ENCODE measurements around the gene SYNPO2L.
"Not testable (repeated sequence)": the region's sequence is repeated elsewhere in the genome, so short reads cannot be mapped to it uniquely, and the experiment has no call there.

SYNPO2L gene, protein sequence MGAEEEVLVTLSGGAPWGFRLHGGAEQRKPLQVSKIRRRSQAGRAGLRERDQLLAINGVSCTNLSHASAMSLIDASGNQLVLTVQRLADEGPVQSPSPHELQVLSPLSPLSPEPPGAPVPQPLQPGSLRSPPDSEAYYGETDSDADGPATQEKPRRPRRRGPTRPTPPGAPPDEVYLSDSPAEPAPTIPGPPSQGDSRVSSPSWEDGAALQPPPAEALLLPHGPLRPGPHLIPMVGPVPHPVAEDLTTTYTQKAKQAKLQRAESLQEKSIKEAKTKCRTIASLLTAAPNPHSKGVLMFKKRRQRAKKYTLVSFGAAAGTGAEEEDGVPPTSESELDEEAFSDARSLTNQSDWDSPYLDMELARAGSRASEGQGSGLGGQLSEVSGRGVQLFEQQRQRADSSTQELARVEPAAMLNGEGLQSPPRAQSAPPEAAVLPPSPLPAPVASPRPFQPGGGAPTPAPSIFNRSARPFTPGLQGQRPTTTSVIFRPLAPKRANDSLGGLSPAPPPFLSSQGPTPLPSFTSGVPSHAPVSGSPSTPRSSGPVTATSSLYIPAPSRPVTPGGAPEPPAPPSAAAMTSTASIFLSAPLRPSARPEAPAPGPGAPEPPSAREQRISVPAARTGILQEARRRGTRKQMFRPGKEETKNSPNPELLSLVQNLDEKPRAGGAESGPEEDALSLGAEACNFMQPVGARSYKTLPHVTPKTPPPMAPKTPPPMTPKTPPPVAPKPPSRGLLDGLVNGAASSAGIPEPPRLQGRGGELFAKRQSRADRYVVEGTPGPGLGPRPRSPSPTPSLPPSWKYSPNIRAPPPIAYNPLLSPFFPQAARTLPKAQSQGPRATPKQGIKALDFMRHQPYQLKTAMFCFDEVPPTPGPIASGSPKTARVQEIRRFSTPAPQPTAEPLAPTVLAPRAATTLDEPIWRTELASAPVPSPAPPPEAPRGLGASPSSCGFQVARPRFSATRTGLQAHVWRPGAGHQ

DNA sequence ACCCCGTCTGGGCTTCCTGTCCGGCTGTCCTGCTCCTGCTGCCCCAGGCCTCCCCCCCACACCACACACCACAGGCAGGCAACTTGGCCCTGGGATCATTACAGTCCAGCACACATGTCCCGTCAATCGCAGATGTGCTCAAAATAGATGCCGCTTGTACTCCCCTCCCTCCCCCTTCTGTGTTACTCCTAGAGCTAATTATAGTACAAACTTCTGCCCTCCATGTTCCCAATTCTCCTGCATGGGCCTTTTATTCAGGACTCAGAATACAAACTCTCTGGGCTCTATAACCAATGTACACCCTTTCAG, at the start of gene SYNPO2L:
Gene SYNPO2L, minus strand, starts transcription at position 40 of the 309 bp plus-strand sequence. CDS start 107 bp downstream, outside the sequence.
- DNase-seq = no peak

DNA sequence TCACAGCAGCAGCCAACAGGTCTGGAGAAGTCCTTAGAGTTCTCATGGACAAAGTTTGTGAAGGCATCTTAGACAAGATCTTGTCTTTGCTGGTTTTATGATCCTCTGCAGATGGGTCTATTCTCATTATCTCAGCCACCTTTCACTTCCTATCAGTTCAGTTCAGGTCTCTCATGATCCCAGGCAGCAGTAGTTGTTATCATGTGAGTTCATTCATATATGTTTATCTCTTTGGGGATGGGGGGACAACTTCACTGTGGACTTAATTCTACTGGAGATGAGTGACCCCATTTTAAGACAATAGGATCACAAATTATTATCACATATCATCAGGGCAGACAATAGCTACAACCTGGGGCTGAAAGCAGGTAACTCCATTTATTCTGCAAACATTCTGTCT, 48.1 kb upstream of the SYNPO2L start:
- not testable (repeated sequence) for DNase-seq

DNA sequence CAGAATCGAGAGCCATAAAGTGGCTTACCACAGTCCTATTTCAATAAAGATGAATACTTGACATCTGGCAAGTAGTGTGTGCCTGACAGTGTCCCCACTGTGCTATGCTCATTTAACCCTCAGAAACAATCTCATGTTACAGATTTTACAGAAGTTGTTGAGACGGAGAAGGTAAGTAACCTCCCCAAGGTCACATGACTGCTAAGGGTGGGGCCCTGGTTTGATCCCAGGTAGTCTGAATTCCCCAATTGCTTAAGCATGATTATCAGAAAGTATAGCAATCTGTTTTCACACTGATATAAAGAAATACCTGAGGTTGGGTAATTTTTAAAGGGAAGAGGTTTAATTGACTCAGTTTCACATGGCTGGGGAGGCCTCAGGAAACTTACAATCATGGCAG, 43.0 kb upstream of the SYNPO2L start:
- DNase-seq = not testable (repeated sequence)

DNA sequence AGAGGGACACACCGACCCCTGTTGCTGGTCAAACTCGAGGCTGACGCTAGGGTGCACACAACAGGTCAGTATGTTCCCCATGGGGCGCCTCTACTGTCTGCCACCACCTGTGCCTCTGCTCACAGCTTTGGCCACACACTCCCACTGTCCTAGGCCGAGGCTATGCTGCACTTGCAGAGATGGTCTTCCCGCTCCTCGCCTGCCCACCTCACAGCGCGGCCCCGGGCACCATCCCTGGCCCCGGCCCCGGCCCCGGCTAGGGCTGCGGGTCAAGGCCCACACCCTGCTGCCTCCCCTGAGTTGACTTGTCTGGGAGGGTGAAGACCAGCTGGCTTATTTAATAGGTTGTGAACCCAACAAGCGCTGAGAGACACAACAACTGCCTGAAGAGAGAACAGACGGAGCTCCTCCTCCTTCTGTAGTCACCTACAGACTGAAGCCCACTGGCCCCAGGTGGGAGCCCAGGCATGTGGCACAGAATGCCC, 41.9 kb upstream of the SYNPO2L start, which contains the start of gene AGAP5:
Gene AGAP5, minus strand, starts transcription at position 435 of the 485 bp plus-strand sequence. Its CDS starts 354 bp downstream, at position 81.
- DNase-seq = not testable (repeated sequence)

DNA sequence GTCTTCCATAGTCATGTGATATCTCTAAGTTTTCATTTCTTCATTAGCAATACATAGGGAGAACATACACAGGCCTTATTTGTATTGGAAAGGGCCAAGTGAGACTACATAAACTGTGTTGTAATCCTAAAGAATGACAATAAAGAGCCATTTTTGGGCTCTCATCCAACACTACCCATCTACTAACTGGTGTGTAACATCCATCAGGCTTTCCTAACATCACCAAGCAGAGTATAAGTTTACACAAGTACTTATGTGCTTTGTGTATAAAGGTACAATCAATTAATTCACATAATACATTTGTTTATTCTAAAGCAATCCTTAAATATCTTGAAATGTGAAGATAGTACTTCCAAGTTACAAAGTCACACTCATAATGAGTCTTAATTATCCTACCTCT, 39.5 kb upstream of the SYNPO2L start:
- not testable (repeated sequence) for DNase-seq

DNA sequence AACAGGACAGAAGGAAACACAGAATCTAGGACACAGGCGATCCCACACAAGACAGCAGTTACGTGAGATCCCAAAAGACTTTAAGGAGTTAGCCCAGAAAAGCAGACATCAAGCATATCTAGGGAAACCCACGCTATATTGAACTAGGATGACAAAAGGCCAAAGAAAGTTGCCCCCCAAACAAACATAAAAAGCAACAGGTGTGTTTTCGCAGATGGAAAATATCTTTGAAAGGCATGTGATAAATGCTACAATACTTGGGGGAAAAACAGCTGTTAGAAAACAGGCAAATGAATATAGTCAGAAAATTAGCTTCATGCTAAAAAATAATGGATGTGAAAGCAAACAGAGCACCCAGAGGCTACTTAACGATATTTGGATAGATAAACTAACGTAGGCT, 34.9 kb upstream of the SYNPO2L start:
- DNase-seq = not testable (repeated sequence)

DNA sequence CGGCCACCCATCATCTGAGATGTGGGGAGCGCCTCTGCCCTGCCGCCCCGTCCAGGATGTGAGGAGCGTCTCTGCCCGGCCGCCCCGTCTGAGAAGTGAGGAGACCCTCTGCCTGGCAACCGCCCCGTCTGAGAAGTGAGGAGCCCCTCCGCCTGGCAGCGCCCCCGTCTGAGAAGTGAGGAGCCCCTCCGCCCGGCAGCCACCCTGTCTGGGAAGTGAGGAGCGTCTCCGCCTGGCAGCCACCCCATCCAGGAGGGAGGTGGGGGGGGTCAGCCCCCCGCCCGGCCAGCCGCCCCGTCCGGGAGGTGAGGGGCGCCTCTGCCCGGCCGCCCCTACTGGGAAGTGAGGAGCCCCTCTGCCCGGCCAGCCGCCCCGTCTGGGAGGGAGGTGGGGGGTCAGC, 33.8 kb upstream of the SYNPO2L start:
- not testable (repeated sequence) for DNase-seq

DNA sequence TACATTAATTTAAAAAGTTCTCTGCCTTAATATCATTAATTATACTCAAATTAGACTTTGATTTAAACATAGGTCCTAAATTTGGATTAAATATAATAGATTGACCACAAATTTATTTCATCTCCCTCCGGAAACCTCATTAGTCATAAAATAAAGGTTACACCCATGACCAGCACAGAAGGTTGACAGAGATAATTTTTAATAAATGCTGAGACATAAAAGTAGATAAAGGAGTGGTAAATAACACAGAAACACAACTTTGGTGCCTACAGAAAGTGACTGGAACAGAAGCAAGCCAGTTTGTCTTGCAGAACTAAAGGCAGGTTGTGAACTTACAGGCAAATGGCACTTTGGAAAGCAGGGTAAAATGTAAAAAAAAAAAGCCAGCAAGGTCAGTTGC, 31.8 kb upstream of the SYNPO2L start:
- DNase-seq = not testable (repeated sequence)

DNA sequence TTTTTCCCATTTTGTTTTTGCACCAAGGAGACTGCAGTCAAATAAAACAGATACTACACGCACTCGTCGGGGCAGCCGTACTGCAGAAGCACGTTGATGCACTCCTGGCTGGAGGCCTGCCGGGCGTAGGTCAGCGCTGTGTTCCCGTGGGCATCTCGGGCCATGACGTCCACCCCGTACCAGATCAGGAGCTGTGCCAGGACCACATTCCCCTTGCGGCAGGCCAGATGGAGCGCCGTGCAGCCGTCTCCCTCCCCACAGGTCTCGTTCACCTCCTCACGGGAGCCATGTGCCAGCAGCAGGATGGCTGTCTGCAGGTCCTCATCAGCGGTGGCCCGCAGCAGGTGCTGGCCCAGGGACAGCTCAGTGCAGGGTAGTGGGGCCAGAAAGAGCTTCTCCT, 18.7 kb upstream of the SYNPO2L start:
- DNase-seq = not testable (repeated sequence)

DNA sequence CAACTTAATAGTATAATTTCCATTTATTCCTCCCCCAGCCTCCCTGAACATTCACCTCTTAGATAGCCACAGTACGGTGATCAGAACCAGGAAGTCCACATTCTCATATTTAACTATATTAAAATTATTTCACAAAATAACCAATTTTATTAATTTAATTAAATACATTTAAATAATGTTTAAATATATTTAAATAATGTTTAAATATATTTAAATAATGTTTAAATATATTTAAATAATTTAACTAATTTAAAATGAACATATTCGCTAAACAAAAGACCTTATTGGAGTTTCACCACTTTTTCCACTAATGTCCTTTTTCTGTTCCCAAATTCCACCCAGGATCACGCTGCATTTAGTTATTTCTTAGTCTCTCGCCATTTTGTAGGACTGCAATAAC, 12.5 kb upstream of the SYNPO2L start:
- DNase-seq = not testable (repeated sequence)

DNA sequence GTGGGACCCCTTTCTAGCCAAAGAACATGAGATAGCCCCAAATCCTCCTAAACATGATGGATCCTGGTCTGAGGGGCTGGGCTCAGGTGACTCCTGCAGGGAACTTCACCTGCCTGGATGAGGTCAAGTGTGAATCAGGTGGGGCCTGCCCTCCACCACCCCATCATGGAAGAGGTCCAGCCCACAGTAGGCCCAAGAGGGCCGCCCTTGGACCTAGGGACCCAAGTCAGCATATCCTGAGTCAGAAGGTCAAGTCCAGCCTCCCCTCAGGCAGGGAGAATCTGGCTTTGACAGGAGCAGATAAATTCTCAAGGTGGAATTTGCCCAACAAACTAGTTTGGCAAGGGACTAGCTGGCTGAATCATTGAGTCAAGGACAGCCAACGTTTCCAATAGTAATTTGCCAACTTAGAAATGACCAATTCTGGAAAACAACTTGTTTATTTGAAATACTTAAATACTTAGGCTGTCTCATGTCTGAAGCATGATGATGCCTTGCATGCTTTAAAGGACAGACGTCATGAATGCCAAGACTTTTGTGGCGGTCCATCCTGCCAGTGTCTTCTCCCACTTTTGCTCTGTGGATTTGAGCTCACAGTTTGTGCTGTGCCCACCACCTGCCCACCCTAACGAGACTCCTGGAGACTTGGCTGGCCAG, 10.5 kb upstream of the SYNPO2L start:
- not testable (repeated sequence) for DNase-seq

DNA sequence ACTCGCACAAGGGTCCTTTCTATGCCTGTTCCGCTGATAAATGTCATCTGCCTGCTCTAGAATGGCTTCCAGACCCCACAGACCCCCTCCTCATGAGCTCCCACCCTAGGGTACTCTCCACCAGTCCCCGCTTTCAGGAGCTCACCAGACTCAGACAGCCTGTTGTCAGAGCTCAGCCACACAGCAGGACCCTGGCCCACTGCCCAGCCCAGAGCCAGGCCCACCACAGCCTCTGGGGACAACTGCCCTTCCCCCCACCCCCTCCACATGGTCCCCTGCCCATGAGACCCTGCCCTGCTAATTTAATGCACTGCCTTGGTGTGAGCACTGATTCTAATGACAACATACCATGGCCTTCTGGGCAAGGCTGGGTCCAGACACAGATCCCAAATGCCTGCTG, 9.8 kb upstream of the SYNPO2L start:
- DNase-seq = not testable (repeated sequence)

DNA sequence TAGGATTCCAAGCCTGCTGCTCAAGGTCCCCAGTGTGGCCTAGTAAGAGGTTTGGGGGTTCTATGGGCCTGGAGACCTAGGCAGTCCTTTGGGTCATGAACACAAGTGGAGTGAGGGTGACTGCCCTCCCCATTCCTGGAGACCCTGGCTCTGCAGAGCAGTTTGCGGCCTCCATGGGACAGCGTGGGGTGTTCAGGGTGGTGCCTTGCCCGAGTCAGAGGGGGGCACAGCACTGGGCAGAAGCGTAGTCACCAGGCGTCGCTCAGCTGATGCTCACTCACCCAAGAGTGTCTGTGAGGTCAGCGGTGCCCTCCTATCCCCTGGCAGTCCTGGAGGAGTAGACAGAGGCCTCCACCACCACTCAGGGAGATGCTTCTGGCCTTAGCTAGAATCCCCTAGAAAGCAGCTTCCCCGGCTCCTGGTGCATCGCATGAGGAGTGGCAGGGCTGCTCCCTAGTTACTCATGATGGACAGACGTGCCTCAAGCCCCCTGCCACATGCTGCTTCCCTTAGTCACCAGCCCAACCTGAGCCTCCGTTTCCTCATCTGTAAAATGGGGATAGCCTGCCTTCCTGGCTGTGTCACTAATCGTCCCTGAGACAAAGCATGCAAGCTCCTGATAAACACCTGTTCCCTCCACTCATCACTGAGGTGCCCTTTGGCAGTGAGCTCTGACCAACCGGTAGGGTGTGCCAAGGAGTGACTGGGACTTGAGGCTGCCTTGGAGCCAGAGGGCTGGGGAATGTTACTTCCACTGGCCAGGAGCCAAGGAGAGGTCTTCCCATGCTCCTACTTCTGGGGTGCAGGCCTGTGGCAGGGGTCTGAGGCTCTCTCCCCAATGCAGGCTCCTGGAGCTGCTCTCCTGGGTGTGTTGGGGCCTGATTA, 8.6 kb upstream of the SYNPO2L start:
- DNase-seq = not testable (repeated sequence)

DNA sequence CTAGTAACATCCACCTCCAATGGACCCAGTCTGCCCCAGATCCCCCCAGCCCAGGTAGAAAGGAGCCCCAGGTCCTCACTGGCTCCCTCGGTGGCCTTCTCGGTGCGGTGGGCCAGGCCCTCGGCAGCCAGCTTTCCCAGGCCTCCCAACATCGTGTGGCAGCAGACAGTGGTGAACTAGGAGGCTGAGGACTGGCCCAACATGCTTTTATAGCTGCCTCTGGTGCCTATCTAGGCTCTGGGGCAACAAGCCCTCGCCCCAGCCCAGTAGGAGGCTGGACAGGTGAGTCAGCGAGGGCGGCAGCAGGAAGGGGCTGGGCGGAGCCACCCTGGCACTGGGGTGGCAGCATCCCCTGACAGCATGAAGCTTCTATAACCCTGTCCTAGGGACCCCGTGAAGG, 7.8 kb upstream of the SYNPO2L start:
- DNase-seq = not testable (repeated sequence)

DNA sequence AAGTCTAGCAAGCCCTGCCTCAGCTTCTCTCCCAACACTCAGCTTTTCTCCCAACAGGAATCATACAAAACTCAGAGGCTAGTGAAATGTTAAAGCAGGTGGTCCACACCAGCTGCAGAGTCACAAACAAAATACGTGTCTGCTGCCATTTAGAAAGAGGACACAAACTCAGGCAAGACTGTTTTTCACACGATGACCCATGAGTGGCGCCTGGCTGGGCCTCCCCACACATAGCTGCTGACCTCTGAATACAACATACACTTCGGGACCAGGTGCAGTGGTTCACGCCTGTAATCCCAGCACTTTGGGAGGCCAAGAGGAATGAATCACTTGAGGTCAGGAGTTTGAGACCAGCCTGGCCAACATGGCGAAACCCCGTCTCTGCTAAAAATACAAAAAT, 6.9 kb upstream of the SYNPO2L start:
- not testable (repeated sequence) for DNase-seq

DNA sequence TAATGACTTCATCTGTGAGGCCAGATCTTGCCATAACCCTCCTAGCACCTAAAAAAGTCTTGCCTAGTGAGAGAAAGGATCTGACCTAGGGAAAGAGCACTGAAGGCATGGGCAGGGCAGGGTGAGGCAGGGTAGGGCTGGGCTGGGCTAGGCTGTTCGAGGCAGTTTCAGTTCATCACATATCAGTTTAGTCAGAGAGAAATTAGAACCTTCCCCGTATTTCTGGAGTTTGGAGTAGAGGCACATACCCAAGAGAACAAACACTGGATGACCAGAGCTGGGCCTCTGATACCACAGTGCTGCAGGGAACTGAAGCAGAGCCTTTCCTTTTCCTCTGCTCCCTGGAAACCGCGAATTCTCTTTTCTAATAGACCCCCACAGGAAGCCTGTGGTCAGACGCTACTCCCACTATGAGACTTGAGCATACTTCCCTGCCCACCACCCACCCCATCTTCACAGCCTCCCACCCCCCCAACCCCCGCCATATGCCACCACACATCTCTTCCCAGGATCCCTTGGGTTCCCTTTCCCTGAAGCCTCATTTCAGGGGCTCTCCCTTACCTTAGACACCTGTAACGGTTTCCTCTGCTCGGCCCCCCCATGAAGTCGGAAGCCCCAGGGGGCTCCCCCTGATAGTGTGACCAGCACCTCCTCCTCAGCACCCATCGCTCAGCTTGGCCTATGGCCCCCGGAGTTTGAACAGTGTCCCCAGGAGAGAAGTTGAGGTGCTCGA, 406 bp downstream of the SYNPO2L start:
- DNase-seq = no peak

DNA sequence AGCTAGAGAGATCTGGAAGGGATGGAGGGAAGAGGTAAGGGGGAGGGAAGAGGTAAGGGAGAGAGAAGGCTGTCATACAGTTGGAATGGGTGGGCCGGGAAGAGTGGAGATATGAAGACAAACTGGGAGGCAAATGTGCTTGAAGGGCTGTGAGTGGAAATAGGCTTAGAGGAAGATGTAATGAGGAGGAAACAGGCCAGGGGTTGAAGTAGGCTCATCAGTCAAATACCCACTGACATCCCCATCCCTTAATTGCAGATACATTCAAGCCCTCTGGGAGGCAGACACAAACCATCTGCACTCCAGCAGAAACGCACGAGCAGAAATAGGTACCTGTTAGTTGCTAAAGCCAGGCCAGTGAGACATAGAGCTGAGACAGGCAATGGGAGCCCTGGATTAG, 2.1 kb downstream of the SYNPO2L start:
- DNase-seq = no peak

DNA sequence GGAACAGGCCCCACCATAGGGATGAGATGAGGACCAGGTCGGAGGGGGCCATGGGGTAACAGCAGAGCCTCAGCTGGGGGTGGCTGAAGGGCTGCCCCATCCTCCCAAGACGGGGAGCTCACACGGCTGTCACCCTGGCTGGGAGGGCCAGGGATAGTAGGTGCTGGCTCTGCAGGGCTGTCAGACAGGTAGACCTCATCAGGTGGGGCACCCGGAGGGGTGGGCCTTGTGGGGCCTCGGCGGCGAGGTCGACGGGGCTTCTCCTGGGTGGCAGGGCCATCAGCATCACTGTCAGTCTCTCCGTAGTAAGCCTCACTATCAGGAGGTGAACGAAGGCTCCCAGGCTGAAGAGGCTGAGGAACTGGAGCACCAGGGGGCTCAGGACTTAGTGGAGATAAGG, 2.6 kb downstream of the SYNPO2L start:
- no peak for DNase-seq

DNA sequence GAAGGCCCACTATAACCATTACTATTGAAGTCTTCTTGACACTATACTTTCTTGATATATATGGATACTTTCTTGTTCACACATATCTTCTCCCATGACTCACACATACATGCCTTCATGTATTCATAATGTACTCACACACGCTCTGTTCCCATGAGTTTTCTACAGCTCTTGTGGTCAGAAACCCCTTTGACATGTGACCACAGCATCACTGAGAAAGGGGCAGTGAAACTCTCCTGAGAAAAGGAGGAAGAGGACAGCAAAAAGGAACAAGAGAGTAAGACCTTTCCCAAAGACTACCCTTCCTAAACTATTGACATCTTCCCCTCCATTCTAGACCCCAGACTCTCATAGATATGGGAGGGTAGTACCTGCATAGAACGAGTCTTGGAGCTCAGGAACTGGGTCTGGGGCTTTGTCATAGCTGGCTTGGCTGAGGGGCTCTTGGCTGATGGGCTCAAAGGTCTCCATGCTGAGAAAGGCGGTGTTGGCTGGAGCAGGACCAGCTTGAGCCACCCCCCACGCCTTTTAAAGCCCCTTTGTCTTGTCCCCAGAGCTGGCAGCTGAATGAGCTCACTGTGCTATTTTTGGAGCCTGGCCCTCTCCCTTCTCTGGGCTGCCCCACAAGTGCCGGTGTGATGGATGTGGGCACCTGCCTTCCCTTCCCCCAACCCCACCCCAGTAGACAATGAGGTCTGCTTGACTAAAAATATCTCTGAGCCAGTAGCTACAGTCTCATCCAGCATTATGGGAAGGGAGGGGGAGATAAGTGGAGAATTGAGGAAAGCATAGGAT, 5.1 kb downstream of the SYNPO2L start:
- peak; percentile 92 for DNase-seq

DNA sequence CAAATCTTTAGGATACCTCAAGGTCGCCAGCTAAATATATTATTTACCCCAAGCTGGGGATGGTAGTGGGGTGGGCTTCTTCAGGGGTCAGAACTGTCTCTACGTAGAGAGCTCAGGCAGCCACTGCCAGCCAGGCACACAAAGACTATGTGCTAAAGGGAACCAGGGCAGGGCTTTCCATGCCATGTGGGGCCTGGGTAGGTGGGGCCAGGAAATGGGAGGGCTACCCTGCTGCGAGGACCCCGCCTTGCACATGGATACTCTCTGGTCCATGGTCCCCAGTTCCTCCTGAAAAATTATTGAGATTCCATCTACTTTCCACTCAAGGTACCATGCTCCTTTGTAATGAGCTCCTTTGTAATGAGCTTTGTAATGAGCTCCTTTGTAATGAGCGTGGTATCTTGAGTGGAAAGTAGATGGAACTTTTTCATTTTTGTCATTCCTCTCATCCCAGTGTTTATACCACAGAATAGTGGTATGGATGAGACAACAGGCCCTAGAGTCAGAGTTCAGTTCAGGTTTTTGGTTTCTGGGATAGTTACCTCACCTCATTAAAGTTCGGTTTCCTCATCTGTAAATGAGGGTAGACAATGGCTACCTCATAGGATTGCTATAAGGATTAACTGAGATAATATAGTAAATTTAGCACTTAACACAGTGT, 5.8 kb downstream of the SYNPO2L start:
- peak; percentile 74 for DNase-seq
